EH (cell line): ENCODE measurements around the gene PCBP1.
"Not testable (repeated sequence)": the region's sequence is repeated elsewhere in the genome, so short reads cannot be mapped to it uniquely, and the experiment has no call there.

ENCODE experiments used
- DNase-seq: peaks from one replicate; pipeline ENCODE4 v3.0.0-alpha.2; 2015; ENCODE audit warnings: low read depth

The PCBP1 gene

DNA sequence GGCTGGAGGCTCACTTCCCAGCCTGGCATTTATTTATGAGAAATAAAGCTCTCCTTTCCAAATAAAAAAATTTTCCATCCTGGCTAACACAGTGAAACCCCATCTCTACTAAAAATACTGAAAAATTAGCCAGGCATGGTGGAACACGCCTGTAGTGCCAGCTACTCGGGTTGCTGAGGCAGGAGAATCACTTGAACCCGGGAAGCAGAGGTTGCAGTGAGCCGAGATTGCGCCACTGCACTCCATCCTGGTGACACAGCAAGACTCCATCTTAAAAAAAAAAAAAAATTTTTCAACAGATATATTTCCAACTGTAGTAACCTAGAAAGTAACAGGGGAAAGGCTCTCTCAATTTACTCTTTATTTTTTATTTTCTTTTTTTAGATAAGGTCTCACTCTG lies 6.1 kb upstream of the PCBP1 start:
- no peak for DNase-seq

DNA sequence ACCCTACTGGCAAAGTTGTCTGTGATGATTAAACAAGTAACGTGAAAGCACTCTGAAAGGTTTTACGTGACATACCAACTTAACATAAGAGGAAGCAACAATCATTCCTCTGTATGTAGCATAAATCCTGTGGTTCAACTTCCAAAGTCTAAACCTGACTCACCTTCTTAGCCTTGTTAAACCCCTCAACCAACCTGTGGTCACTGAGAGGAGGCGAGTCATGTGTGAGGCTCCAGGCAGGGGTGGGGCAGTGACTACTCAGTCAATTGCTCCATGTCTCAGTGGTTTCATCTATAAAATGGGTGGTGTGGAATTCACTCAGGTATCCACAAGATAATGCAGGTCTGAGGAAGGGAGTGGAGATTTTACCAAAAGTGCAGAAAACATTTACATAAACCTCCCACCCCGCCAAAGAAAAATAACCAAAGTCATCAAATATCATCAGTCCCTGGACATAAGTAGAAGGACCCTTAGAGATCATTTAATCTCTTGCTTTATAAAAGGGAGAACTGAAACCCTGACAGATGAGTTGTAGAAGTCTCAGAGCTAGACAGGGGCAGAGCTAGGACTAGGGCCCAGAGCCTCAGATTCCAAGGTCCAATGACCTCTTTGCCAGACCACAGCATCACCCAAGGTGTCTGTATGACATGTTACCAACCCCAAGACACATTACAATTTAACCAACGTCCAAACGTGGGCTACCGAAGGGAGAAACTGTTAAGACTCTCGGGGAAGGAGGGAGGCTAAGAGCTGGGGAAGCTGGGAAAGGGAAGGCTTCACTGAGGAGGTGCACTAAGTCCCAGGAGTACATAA lies 3.7 kb upstream of the PCBP1 start:
- peak; percentile 49 for DNase-seq

GRCh38 chr2:70084973-70085710 lies 2.1 kb upstream of the PCBP1 start:
- DNase-seq, result no peak

GRCh38 chr2:70085711-70086277 lies 1.5 kb upstream of the PCBP1 start:
- no peak for DNase-seq

DNA sequence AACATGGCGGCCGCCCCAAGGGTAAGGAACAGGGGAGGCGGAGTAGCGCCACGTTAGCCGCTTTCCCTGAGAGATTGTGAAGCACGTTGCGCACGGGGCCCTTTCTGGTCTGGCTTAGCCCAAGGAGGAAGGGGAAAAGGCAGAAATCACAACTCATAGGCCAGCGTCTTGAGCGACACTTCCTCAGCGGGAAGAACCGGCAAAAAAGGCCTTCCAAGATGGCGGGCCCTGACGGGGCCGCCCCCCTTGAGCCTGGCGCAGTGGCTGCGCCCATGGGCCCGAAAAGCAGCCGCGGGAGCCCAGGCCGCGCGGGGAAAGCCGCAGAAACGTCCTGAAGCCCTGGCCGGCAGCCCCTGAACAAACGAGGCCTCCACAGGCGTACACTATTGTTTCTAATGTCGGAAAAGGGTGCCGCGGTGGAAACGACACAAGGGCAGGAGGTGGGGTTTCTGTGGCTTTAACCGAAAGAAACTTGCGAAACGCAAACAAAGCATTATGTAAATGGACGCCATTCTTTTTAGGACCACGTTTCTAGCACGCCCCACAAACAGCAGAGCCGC lies 919 bp upstream of the PCBP1 start:
- DNase-seq, result peak; percentile 85

DNA sequence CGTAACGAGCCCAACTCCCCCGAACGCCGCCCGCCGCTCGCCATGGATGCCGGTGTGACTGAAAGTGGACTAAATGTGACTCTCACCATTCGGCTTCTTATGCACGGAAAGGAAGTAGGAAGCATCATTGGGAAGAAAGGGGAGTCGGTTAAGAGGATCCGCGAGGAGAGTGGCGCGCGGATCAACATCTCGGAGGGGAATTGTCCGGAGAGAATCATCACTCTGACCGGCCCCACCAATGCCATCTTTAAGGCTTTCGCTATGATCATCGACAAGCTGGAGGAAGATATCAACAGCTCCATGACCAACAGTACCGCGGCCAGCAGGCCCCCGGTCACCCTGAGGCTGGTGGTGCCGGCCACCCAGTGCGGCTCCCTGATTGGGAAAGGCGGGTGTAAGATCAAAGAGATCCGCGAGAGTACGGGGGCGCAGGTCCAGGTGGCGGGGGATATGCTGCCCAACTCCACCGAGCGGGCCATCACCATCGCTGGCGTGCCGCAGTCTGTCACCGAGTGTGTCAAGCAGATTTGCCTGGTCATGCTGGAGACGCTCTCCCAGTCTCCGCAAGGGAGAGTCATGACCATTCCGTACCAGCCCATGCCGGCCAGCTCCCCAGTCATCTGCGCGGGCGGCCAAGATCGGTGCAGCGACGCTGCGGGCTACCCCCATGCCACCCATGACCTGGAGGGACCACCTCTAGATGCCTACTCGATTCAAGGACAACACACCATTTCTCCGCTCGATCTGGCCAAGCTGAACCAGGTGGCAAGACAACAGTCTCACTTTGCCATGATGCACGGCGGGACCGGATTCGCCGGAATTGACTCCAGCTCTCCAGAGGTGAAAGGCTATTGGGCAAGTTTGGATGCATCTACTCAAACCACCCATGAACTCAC lies 673 bp downstream of the PCBP1 start:
- DNase-seq, result peak; percentile 70

- no peak for DNase-seq
Observed at GRCh38 chr2:70088598-70089219, 1.4 kb downstream of the PCBP1 start.

DNA sequence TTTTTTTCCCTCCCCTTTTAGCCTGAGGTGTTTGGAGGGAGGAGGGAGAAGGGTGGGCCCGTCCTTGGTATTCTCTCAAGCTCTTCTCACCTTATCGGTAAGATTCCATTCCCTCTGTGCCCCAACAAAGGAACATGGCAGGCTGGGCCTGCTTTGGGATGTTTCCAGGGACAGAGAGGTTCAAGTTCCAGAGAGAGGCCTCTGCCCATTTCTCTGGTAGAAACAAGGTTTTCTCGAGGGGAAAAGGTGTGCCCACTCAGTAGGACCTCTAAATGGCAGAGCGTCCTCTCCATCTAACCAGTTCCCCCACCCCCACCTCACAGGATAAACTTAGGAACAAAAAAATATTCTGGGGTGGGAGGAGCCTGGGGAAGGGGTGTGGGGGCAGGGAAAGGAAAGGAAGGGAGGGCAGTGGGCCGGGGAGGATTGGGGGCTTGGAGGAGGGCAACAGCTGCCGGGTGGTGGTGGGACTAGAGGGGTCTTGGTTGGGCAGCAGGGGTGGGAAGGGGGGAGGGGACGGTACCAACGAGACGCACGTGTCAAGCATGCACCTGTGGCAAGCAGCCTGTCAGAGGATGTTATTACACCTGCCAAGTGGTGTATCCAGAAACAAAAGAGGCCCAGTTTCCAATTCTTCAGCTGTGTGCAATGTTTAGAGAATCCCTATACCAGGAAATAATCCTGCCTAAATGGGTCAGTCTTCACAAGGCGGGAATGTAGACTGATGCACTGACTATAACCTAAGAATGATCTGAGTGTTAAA lies 2.1 kb downstream of the PCBP1 start:
- DNase-seq, result peak; percentile 46

DNA sequence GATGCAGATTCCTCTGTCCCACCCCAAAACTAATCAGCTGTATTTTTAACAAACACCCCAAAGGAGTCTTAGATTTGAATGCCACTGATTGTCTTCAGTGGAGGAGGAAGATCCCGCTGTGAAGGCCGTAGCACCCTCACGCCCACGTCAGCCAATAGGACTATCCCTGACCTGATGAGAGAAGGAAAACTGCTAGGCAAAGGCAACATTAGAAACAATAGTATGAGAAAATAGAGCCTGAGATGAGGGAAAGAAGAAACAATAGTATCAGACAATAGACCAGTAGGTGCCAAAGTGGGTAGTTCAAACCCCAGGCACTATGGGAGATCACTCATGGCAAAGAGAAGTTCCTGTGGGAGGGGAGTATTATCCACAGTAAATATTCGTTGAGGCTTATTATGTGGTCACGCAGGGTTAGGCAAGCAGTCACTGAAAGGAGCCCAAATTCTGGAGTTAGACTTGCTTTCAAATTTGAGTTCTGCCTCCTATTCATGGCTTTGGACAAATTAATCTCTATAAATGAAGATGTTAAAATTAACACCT lies 2.8 kb downstream of the PCBP1 start:
- no peak for DNase-seq

GRCh38 chr2:70090706-70091334 lies 3.5 kb downstream of the PCBP1 start:
- DNase-seq, result no peak

GRCh38 chr2:70091364-70091763 lies 4.1 kb downstream of the PCBP1 start:
- DNase-seq, result no peak

DNA sequence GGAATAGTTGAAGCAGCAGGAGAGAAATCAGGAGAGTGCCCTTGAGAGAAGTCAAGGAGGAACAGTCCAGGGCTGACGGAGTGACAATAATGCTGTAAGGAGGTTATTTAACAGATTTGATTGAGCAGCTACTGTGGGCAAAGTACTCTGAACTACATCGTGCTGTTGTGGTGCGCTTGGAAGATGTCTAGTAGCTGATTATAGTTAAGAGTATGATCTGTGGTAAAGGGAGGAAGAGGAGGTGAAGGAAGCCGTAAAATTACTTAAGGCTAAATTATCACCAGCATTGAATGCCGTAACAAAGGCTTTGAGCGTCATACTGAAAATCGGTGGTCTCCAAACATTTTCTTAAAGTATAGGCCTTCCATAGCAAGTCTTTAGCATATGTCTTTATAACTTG lies 4.5 kb downstream of the PCBP1 start:
- no peak for DNase-seq

DNA sequence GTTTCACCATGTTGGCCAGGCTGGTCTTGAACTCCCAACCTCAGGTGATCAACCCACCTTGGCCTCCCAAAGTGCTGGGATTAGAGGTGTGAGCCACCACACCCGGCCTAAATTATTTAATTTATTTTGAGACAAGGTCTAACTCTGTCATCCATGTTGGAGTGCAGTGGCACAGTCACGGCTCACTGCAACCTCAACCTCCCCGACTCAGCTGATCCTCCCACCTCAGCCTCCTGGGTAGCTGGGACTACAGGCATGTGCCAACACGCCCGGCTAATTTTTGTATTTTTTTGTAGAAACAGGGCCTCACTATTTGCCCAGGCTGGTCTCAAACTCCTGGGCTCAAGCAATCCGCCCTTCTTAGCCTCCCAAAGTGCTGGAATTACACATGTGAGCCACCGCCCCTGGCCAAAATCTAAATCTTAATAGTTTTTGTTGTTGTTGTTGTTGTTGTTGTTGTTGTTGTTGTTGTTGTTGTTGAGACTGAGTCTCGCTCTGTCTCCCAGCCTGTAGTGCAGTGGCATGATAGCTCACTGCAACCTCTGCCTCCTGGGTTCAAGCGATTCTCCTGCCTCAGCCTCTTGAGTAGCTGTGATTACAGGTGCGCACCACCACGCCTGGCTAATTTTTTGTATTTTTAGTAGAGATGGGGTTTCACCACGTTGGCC lies 5.4 kb downstream of the PCBP1 start:
- DNase-seq, result not testable (repeated sequence)

- DNase-seq, result no peak
Observed at GRCh38 chr2:70094171-70094977, 7.1 kb downstream of the PCBP1 start.

- peak; percentile 50 for DNase-seq
Observed at GRCh38 chr2:70094978-70095719, 7.9 kb downstream of the PCBP1 start.

- no peak for DNase-seq
Observed at GRCh38 chr2:70095720-70096670, 8.7 kb downstream of the PCBP1 start.
